ENCODE results near the gene VAMP2.

The VAMP2 gene

GRCh38 chr17:8142887-8143580 is 19.7 kb downstream of the VAMP2 start:
- no peak for DNase-seq (ENCODE audit: low read depth)

- no peak for DNase-seq (ENCODE audit: low read depth)
Measured at GRCh38 chr17:8142158-8142886, 20.4 kb downstream of the VAMP2 start.

GRCh38 chr17:8141741-8142140 is 21.0 kb downstream of the VAMP2 start:
- no peak for DNase-seq (ENCODE audit: low read depth)

GRCh38 chr17:8141045-8141444 is 21.7 kb downstream of the VAMP2 start:
- no peak for DNase-seq (ENCODE audit: low read depth)

GRCh38 chr17:8140065-8141029 is 22.4 kb downstream of the VAMP2 start:
- DNase-seq (ENCODE audit: low read depth), result no peak

- peak; percentile 94 for DNase-seq (ENCODE audit: low read depth)
Measured at GRCh38 chr17:8138672-8139371, 23.9 kb downstream of the VAMP2 start.

- DNase-seq (ENCODE audit: low read depth), result no peak
Measured at GRCh38 chr17:8138374-8138671, 24.4 kb downstream of the VAMP2 start.

GRCh38 chr17:8137645-8138373 is 24.9 kb downstream of the VAMP2 start:
- DNase-seq (ENCODE audit: low read depth), result no peak

- no peak for DNase-seq (ENCODE audit: low read depth)
Measured at GRCh38 chr17:8133941-8134340, 28.8 kb downstream of the VAMP2 start.

- DNase-seq (ENCODE audit: low read depth), result no peak
Measured at GRCh38 chr17:8133399-8133798, 29.3 kb downstream of the VAMP2 start.

- no peak for DNase-seq (ENCODE audit: low read depth)
Measured at GRCh38 chr17:8131844-8132441, 30.8 kb downstream of the VAMP2 start.

GRCh38 chr17:8128125-8128784 is 34.5 kb downstream of the VAMP2 start:
- no peak for DNase-seq (ENCODE audit: low read depth)

GRCh38 chr17:8126491-8127066 is 36.2 kb downstream of the VAMP2 start:
- DNase-seq (ENCODE audit: low read depth), result no peak

GRCh38 chr17:8125947-8126490 is 36.7 kb downstream of the VAMP2 start:
- no peak for DNase-seq (ENCODE audit: low read depth)

- DNase-seq (ENCODE audit: low read depth), result peak; percentile 91
Measured at GRCh38 chr17:8125154-8125946, 37.4 kb downstream of the VAMP2 start.

GRCh38 chr17:8124350-8125153 is 38.2 kb downstream of the VAMP2 start:
- DNase-seq (ENCODE audit: low read depth), result no peak

GRCh38 chr17:8123695-8124349 is 38.9 kb downstream of the VAMP2 start, which contains the start of gene HES7:
Gene HES7, minus strand, starts transcription at chr17:8124106. Its CDS starts 22 bp downstream, at chr17:8124084.
- DNase-seq (ENCODE audit: low read depth), result no peak

All from stimulated activated CD8-positive, alpha-beta memory T cell treated with anti-CD3 and anti-CD28 coated beads, Interleukin-7, amount 100 ng/mL, for 24 hours (primary cell).